Mesendoderm (in vitro differentiated cells): ENCODE measurements around the gene ST7L.
A peak's percentile ranks its signal among the peaks of the same experiment; 100 is the strongest.

Experiments
- DNase-seq: peaks from one replicate; pipeline ENCODE4 v3.0.0; 2013
- H2AK5ac ChIP-seq: 2 replicates; pipeline ENCODE4 v1.6.1; 2013; ENCODE audit warnings: low read length, inconsistent platforms
- H2BK120ac ChIP-seq: 2 replicates; pipeline ENCODE4 v1.6.1; 2013; ENCODE audit warnings: low read depth, mild to moderate bottlenecking, low read length, moderate library complexity, mixed read lengths
- H2BK15ac ChIP-seq: replicated peaks from 2 replicates; pipeline ENCODE4 v1.6.1; 2013; ENCODE audit warnings: low read depth, mild to moderate bottlenecking, moderate library complexity
- H2BK5ac ChIP-seq: 2 replicates; pipeline ENCODE4 v1.6.1; 2013; ENCODE audit warnings: low read length, inconsistent platforms
- H3K18ac ChIP-seq: 2 replicates; pipeline ENCODE4 v1.6.1; 2013; ENCODE audit warnings: mild to moderate bottlenecking, low read length, mixed read lengths
- H3K23ac ChIP-seq: one replicate; pipeline ENCODE4 v1.6.1; 2013; ENCODE audit warnings: low read length
- H3K27ac ChIP-seq: 2 replicates; pipeline ENCODE4 v1.5.1; 2013; ENCODE audit warnings: low read depth, mild to moderate bottlenecking, inconsistent platforms, low read length, moderate library complexity
- H3K27me3 ChIP-seq: 2 replicates; pipeline ENCODE4 v1.6.1; 2013; ENCODE audit warnings: low read length, control low read depth, mild to moderate bottlenecking, inconsistent platforms; ENCODE audit not compliant: insufficient read depth, poor library complexity
- H3K36me3 ChIP-seq: 2 replicates; pipeline ENCODE4 v1.6.1; 2013; ENCODE audit warnings: low read length, inconsistent platforms; ENCODE audit not compliant: control insufficient read depth, insufficient read depth
- H3K4ac ChIP-seq: one replicate; pipeline ENCODE4 v1.6.1; 2013; ENCODE audit warnings: low read depth, mild to moderate bottlenecking, low read length, moderate library complexity
- H3K4me1 ChIP-seq: 2 replicates; pipeline ENCODE4 v1.6.1; 2013; ENCODE audit warnings: low read depth, low read length, inconsistent platforms; ENCODE audit not compliant: control insufficient read depth
- H3K4me2 ChIP-seq: 2 replicates; pipeline ENCODE4 v1.6.1; 2013; ENCODE audit warnings: low read length
- H3K4me3 ChIP-seq: 2 replicates; pipeline ENCODE4 v1.5.1; 2013; ENCODE audit warnings: mild to moderate bottlenecking, low read length
- H3K56ac ChIP-seq: one replicate; pipeline ENCODE4 v1.6.1; 2013; ENCODE audit warnings: low read length
- H3K79me1 ChIP-seq: 2 replicates; pipeline ENCODE4 v1.6.1; 2013; ENCODE audit warnings: low read length, inconsistent platforms
- H3K79me2 ChIP-seq: 2 replicates; pipeline ENCODE4 v1.6.1; 2013; ENCODE audit warnings: mild to moderate bottlenecking, low read length; ENCODE audit not compliant: control insufficient read depth, insufficient read depth
- H3K9ac ChIP-seq: 2 replicates; pipeline ENCODE4 v1.6.1; 2013; ENCODE audit warnings: low read length, inconsistent platforms
- H4K5ac ChIP-seq: one replicate; pipeline ENCODE4 v1.6.1; 2013; ENCODE audit warnings: low read length
- H4K8ac ChIP-seq: one replicate; pipeline ENCODE4 v1.6.1; 2013; ENCODE audit warnings: low read depth, mild to moderate bottlenecking, control low read depth, low read length, moderate library complexity
- WGBS: extraction: QIAGEN DNeasy Blood & Tissue Kit; methylation state at CpG from one replicate; pipeline ENCODE4 v1.1.7; 2013; ENCODE audit warnings: low lambda C conversion rate, missing lambda C conversion rate; ENCODE audit not compliant: insufficient coverage; ENCODE audit errors: extremely low coverage; 5-methylcytosine and 5-hydroxymethylcytosine counted together

The ST7L gene

DNA sequence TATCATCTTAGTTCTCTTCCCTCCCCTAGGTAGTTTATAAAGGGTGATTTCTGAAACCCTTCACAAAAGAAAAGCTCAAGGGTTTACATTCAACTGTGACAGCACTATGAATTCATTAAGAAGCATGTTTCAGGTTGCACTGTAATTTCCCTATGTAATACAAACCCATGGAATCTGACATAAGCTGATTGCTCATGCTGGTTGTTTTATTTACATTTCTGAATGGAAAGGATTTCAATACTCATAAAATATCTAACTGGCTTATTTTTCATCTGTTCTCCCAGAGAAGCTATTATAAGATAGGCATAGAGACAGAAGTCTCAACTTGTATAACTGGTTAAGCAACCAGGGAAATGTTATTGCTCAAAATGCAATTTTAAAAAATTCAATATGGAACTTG is 89.6 kb downstream of the ST7L start:
- Histone ChIP-seq H3K27me3 (no peaks in the 10 kb centered on the region), H4K8ac (no peak overlapping the region), H2AK5ac (no peak overlapping the region), H4K5ac (no peak overlapping the region), H3K79me1 (no peaks in the 10 kb centered on the region), H3K9ac (no peak overlapping the region), H3K23ac (no peak overlapping the region), H3K4me2 (no peak overlapping the region), H2BK5ac (no peak overlapping the region), H2BK120ac (no peak overlapping the region), H2BK15ac (no peak overlapping the region), H3K4me3 (no peak overlapping the region), H3K4me1 (peaks cover 25% of the 10 kb centered on the region), H3K18ac (no peak overlapping the region), H3K79me2 (no peaks in the 10 kb centered on the region), H3K36me3 (no peaks in the 10 kb centered on the region), H3K4ac (no peak overlapping the region), H3K56ac (no peak overlapping the region), H3K27ac (no peak overlapping the region)
- DNase-seq: no peak

DNA sequence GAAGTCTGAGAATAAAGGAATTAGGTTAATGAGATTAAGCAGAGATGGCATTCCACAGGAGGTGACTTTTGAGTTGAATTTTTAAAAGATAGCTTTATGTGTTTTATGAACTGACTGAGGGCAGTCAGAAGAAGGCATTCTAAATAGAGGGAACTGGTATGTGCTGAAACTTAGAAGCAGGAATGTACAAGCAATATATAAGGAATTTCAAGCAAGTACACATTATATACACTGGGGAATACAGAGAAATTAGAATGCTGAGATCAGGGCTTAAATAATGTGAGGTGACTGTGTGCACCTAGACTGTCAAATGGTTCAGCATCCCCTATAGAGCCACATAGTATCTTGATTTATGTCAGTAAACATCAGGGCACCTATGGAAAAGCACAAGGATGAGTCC is 90.9 kb downstream of the ST7L start:
- Histone ChIP-seq H3K18ac (no peak overlapping the region), H2BK15ac (no peak overlapping the region), H3K27me3 (no peaks in the 10 kb centered on the region), H3K4me1 (peaks cover 31% of the 10 kb centered on the region), H3K79me2 (no peaks in the 10 kb centered on the region), H3K4me2 (no peak overlapping the region), H4K5ac (no peak overlapping the region), H3K36me3 (no peaks in the 10 kb centered on the region), H3K4ac (no peak overlapping the region), H2BK120ac (peak overlapping the region; percentile 73), H2BK5ac (no peak overlapping the region), H3K79me1 (no peaks in the 10 kb centered on the region), H3K56ac (no peak overlapping the region), H2AK5ac (no peak overlapping the region), H3K4me3 (no peak overlapping the region), H3K9ac (no peak overlapping the region), H4K8ac (no peak overlapping the region), H3K27ac (no peak overlapping the region), H3K23ac (no peak overlapping the region)
- DNase-seq: no peak

DNA sequence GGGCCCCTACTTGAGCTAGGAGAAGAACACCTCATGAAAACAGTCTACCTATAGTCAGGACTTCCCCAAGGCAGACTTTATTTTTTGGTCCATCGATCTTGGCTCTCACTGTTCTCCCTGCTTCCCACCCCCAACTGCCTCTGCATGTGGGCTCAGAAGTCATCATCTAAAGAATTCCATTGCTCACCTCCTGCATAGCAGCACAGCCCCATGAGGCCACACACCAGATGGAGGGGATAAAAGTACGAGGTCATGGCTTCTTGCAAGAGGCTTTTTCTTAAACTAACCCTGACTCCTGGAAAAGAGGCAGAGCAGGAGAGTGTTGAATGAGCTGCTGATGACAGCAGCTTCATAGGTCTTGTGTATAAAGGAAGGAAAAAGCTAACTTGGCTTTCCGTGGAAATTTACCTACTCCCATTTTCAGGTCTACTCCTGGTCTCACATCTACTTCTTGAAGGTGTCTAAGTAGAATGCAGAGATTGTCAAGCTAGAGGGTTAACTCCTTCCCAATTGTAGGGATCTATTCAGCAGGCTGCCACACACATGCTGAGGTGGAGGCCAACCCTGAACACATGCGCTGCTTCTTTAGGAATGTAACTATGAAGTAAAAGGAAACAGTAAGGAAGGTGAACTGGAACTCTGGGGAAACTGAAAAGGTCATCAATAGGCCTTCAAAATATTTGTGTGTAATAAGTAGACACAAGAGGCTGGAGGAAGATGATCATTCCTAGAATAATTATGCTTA is 91.5 kb downstream of the ST7L start:
- Histone ChIP-seq H2AK5ac (no peak overlapping the region), H3K36me3 (no peaks in the 10 kb centered on the region), H3K4me3 (no peak overlapping the region), H3K4me2 (no peak overlapping the region), H3K27me3 (no peaks in the 10 kb centered on the region), H3K56ac (peak overlapping the region; percentile 22), H4K8ac (no peak overlapping the region), H3K18ac (peak overlapping the region; percentile 43), H3K79me2 (no peaks in the 10 kb centered on the region), H2BK120ac (no peak overlapping the region), H3K9ac (no peak overlapping the region), H4K5ac (no peak overlapping the region), H3K27ac (peak overlapping the region; percentile 49), H3K79me1 (no peaks in the 10 kb centered on the region), H3K4me1 (peaks cover 36% of the 10 kb centered on the region), H3K4ac (peak overlapping the region; percentile 48), H2BK15ac (no peak overlapping the region), H2BK5ac (no peak overlapping the region), H3K23ac (no peak overlapping the region)
- DNase-seq: peak; percentile 89
- no CpG with 5 or more reads among the region's 4 CpGs for WGBS

- Histone ChIP-seq H3K36me3 (no peaks in the 10 kb centered on the region), H3K18ac (peak overlapping the region; percentile 69), H2BK5ac (peak overlapping the region; percentile 33), H3K79me1 (no peaks in the 10 kb centered on the region), H3K79me2 (no peaks in the 10 kb centered on the region), H3K4ac (peak overlapping the region; percentile 37), H4K8ac (no peak overlapping the region), H3K4me3 (no peak overlapping the region), H3K4me2 (no peak overlapping the region), H4K5ac (no peak overlapping the region), H3K56ac (peak overlapping the region; percentile 1), H3K27me3 (no peaks in the 10 kb centered on the region), H3K9ac (no peak overlapping the region), H2AK5ac (no peak overlapping the region), H2BK120ac (peak overlapping the region; percentile 84), H3K23ac (no peak overlapping the region), H2BK15ac (peak overlapping the region; percentile 21), H3K4me1 (peaks cover 36% of the 10 kb centered on the region), H3K27ac (peak overlapping the region; percentile 41)
- DNase-seq: no peak
- WGBS: no CpG with 5 or more reads among the region's 1 CpG
Observed at GRCh38 chr1:112524986-112525385, 94.0 kb downstream of the ST7L start.

GRCh38 chr1:112524251-112524650 is 94.7 kb downstream of the ST7L start:
- peak overlapping the region; percentile 34 for H2BK5ac ChIP-seq
- H3K18ac ChIP-seq: peak overlapping the region; percentile 69
- no peak overlapping the region for H2BK120ac ChIP-seq
- H4K8ac ChIP-seq: no peak overlapping the region
- H3K27me3 ChIP-seq: no peaks in the 10 kb centered on the region
- no peaks in the 10 kb centered on the region for H3K79me2 ChIP-seq
- no peak overlapping the region for H2AK5ac ChIP-seq
- H3K27ac ChIP-seq: peak overlapping the region; percentile 77
- H4K5ac ChIP-seq: no peak overlapping the region
- H2BK15ac ChIP-seq: no peak overlapping the region
- no peak overlapping the region for H3K4me2 ChIP-seq
- no CpG with 5 or more reads among the region's 8 CpGs for WGBS
- peaks cover 36% of the 10 kb centered on the region for H3K4me1 ChIP-seq
- H3K4ac ChIP-seq: no peak overlapping the region
- peak overlapping the region; percentile 57 for H3K56ac ChIP-seq
- no peak overlapping the region for H3K4me3 ChIP-seq
- no peak overlapping the region for H3K23ac ChIP-seq
- H3K9ac ChIP-seq: no peak overlapping the region
- DNase-seq: peak; percentile 99
- H3K36me3 ChIP-seq: no peaks in the 10 kb centered on the region
- H3K79me1 ChIP-seq: no peaks in the 10 kb centered on the region

GRCh38 chr1:112522621-112523020 is 96.3 kb downstream of the ST7L start:
- Histone ChIP-seq H3K4ac (peak overlapping the region; percentile 67), H3K56ac (peak overlapping the region; percentile 52), H2BK120ac (no peak overlapping the region), H2BK5ac (no peak overlapping the region), H2BK15ac (no peak overlapping the region), H3K79me2 (no peaks in the 10 kb centered on the region), H3K9ac (no peak overlapping the region), H3K4me2 (no peak overlapping the region), H3K4me3 (no peak overlapping the region), H3K36me3 (no peaks in the 10 kb centered on the region), H2AK5ac (no peak overlapping the region), H3K27ac (peak overlapping the region; percentile 34), H3K18ac (peak overlapping the region; percentile 94), H3K79me1 (no peaks in the 10 kb centered on the region), H3K23ac (no peak overlapping the region), H3K27me3 (no peaks in the 10 kb centered on the region), H3K4me1 (peaks cover 35% of the 10 kb centered on the region), H4K8ac (no peak overlapping the region), H4K5ac (no peak overlapping the region)
- peak; percentile 94 for DNase-seq
- no CpG with 5 or more reads among the region's 1 CpG for WGBS
